ENCODE results near the gene DDX53. TPM values are rescaled to one million over a fixed set of nuclear protein-coding genes. Genes with fewer than 3 reads are reported as not detected.

Gene DDX53
- total RNA-seq, 4 donors from 2014 or later = not detected

DNA sequence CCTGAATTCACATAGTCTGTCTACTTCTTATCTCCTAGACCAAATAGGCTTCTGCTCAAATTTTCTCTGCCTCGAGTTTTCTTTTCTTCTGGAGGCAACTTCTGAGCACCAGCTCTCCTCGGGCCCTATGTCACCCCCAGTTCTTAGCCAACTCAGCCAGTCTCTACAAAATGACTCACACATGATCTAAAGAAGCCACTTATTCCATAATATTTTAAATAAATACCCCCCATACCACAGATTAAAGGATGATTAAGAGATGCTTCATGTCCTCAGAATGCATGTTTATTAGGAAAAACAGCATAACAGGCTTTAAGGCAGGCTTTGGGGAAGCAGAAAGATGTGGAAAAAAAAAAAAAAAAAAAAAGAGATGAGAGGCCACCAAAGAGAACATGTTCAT, 36.6 kb upstream of the DDX53 start:
- DNase-seq (ENCODE audit: low spot score in 2 of 2) = no peak
- WGBS, 2 donors = 67 to 84% methylated on average over 2 of the region's 2 CpGs
- TF ChIP-seq, protein P1, sequence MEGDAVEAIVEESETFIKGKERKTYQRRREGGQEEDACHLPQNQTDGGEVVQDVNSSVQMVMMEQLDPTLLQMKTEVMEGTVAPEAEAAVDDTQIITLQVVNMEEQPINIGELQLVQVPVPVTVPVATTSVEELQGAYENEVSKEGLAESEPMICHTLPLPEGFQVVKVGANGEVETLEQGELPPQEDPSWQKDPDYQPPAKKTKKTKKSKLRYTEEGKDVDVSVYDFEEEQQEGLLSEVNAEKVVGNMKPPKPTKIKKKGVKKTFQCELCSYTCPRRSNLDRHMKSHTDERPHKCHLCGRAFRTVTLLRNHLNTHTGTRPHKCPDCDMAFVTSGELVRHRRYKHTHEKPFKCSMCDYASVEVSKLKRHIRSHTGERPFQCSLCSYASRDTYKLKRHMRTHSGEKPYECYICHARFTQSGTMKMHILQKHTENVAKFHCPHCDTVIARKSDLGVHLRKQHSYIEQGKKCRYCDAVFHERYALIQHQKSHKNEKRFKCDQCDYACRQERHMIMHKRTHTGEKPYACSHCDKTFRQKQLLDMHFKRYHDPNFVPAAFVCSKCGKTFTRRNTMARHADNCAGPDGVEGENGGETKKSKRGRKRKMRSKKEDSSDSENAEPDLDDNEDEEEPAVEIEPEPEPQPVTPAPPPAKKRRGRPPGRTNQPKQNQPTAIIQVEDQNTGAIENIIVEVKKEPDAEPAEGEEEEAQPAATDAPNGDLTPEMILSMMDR (IDR thresholded peaks at IDR 0.05) = no peak
- no peak for TF ChIP-seq POLR2A (IDR thresholded peaks at IDR 0.05)
- intact Hi-C loops (cut with DNase I; ENCODE audit: low total_unique reads) = no loop called here
- no peak overlapping the region for H3K4me3 ChIP-seq (ENCODE audit: low read depth, poor library complexity, severe bottlenecking)

DNA sequence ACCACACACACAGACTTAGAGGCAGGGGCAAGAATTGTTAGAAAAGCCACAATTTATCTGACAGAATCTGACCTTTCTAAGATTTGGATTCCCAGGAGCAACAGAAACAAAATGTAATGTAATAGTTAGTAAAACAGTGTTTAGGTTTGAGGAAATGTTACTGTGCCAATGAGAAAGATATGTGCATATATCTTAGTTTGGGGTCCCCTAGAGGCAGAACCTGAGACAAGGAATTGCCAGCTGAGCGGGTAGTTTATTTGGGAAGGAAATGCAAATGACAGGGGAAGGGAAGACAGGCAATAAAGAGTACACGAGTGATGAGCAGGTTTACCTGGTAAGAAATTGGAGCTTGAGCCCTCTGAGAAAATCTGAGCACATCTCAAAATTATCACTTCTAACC, 31.3 kb upstream of the DDX53 start:
- no peak overlapping the region for H3K4me3 ChIP-seq (ENCODE audit: low read depth, poor library complexity, severe bottlenecking)
- TF ChIP-seq, protein P1 (IDR thresholded peaks at IDR 0.05) = no peak
- no peak for TF ChIP-seq POLR2A (IDR thresholded peaks at IDR 0.05)
- 68 to 79% methylated on average over 2 of the region's 2 CpGs for WGBS, 2 donors
- intact Hi-C loops (cut with DNase I; ENCODE audit: low total_unique reads) = no loop called here
- DNase-seq (ENCODE audit: low spot score in 2 of 2) = no peak

DNA sequence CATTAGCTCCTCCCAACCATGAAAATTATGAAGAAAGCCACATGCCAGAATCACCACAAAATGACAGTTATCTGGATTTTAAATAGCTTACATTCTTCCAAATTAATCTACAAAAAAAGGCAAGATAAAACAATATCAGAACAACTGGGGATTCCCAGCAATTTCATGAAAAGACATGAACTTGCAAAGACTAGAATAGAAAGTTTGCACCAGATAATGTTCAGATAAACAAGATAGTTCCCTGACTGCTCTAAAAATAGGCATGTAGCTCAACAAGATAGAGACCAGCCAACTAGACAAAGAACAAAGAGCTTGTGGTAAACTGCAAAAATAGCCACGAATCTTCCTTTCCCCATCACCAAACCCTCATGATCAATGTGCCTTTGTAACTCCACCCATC, 30.3 kb upstream of the DDX53 start:
- DNase-seq (ENCODE audit: low spot score in 2 of 2) = no peak
- H3K4me3 ChIP-seq (ENCODE audit: low read depth, poor library complexity, severe bottlenecking) = no peak overlapping the region
- intact Hi-C loops (cut with DNase I; ENCODE audit: low total_unique reads) = no loop called here
- 23 to 27% methylated on average over 1 of the region's 1 CpG for WGBS, 2 donors
- TF ChIP-seq, protein P1 (IDR thresholded peaks at IDR 0.05) = no peak
- TF ChIP-seq POLR2A (IDR thresholded peaks at IDR 0.05) = no peak

DNA sequence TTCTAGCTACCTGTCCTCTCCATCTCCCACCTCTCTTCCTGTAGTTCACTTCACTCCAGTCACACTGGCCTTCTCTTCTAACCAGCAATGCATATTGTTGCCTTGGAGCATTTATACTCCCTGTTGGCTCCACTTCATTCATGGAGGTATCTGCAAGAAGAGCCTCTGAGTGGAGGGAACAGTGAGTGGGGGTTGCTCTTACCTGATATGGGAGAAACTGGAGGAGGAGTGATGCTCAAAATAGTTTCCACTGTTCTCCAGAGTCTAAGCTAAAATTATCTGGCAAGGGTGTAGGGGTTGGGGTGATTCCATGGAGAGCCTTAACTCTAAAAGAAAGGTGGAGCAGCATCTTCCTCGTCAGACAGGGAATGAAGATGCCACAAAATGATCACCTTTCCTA, 28.9 kb upstream of the DDX53 start:
- 73 to 89% methylated on average over 1 of the region's 1 CpG for WGBS, 2 donors
- intact Hi-C loops (cut with DNase I; ENCODE audit: low total_unique reads) = no loop called here
- DNase-seq (ENCODE audit: low spot score in 2 of 2) = no peak
- no peak overlapping the region for H3K4me3 ChIP-seq (ENCODE audit: low read depth, poor library complexity, severe bottlenecking)
- TF ChIP-seq, protein P1 (IDR thresholded peaks at IDR 0.05) = no peak
- TF ChIP-seq POLR2A (IDR thresholded peaks at IDR 0.05) = no peak

DNA sequence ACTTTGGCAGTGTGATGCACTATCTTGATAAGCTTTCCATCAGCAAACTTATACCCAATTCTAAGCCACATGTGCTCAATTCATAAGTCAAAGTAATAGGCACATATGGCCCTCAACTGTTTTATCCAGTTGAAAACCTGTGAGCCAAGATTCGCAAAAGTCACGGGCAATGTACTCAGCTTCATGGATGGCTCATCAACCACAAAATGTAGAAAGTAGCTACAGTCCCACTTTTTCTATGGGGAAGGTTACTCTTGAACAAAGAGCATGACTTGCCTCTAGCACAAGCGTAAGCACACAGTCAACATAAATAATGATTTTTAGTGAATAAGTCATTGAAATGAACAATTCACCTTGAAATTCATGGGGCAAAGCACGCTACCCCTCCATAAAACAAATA, 25.1 kb upstream of the DDX53 start:
- DNase-seq (ENCODE audit: low spot score in 2 of 2) = no peak
- H3K4me3 ChIP-seq (ENCODE audit: low read depth, poor library complexity, severe bottlenecking) = no peak overlapping the region
- TF ChIP-seq POLR2A (IDR thresholded peaks at IDR 0.05) = no peak
- TF ChIP-seq, protein P1 (IDR thresholded peaks at IDR 0.05) = no peak
- intact Hi-C loops (cut with DNase I; ENCODE audit: low total_unique reads) = no loop called here
- 82 to 89% methylated on average over 4 of the region's 4 CpGs for WGBS, 2 donors

DNA sequence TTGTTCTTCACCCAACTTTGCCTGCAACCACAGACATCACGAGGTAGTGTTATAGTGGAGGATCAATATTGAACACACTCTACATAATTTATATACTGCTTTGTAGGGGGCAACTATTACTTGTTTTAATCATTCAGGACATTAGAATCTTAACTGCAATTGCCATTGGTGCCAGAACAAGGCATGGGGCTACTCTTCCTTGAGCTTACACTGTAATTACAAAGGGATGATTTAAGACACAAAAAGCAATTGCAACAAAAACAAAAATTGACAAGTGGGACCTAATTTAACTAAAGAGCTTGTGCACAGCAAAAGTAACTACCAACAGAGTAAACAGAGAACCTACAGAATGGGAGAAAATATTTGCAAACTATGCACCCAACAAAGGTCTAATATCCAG, 24.0 kb upstream of the DDX53 start:
- no peak for TF ChIP-seq POLR2A (IDR thresholded peaks at IDR 0.05)
- TF ChIP-seq, protein P1 (IDR thresholded peaks at IDR 0.05) = no peak
- 72 to 73% methylated on average over 1 of the region's 1 CpG for WGBS, 2 donors
- DNase-seq (ENCODE audit: low spot score in 2 of 2) = no peak
- no peak overlapping the region for H3K4me3 ChIP-seq (ENCODE audit: low read depth, poor library complexity, severe bottlenecking)
- intact Hi-C loops (cut with DNase I; ENCODE audit: low total_unique reads) = no loop called here
